Measurements from ENCODE around the gene THTPA.
"Not testable (repeated sequence)": the region's sequence is repeated elsewhere in the genome, so short reads cannot be mapped to it uniquely, and the experiment has no call there.

THTPA gene

DNA sequence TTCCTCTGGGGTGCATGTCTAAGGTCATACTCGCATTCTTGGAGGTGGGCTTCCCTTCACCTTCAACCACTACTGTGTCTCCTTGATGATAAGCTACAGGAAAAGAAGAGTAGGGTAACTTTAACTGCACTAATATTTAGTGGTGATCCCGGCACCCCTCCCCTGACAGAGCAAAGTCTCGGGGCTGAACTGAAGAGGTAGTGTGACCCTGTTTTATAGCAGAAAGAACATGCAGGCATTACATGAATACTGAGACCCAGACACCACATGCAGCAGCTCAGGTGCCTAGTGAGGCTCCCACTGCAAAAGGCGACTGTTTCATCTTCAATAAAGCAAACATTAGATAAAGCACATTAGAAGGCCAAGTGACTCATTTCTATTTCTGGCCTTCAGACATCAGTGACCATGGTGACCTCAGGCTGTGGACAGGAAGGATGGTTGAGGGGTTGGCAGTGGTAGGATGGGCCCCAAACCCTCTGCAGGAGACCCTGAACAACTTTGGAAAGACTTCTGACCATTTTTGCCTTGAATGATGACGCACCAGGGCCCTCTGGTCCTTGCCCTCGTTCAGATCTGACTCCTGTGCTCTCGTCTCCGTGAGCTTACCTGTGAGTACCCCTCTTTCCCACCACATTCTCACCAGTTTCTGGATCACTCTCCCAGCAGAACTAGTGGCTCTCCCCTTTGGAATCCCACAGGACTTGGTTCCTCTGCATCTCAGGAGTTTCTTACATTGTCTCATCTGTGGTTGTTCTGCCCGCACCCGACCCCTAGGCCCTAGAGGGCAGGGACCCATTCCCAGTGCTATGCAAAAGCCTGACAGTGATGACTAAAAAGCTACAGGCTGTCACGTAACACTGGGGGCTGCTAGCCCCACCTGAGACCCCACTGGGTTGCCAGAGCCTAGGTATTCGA lies 46.4 kb downstream of the THTPA start:
- no peak overlapping the region for H3K27ac ChIP-seq (ENCODE audit: low read length)
- no peaks in the 10 kb centered on the region for H3K4me1 ChIP-seq (ENCODE audit: insufficient read depth, low read length)
- no peak overlapping the region for H3K9ac ChIP-seq (ENCODE audit: low read depth, low read length)
- H3K27me3 ChIP-seq (ENCODE audit: insufficient read depth, low read length) = no peaks in the 10 kb centered on the region
- H3K9me3 ChIP-seq (ENCODE audit: insufficient read depth, low read depth, low read length) = no peaks in the 10 kb centered on the region
- no peaks in the 10 kb centered on the region for H3K36me3 ChIP-seq (ENCODE audit: insufficient read depth, low read depth, low read length)
- no peak overlapping the region for H3K4me3 ChIP-seq (ENCODE audit: low read length)

- Histone ChIP-seq H3K4me1 (ENCODE audit: insufficient read depth, low read length) (no peaks in the 10 kb centered on the region), H3K36me3 (ENCODE audit: insufficient read depth, low read depth, low read length) (no peaks in the 10 kb centered on the region)
Measured at GRCh38 chr14:23603103-23603502, 47.0 kb downstream of the THTPA start.

GRCh38 chr14:23604148-23604547 lies 48.1 kb downstream of the THTPA start:
- Histone ChIP-seq H3K4me1 (ENCODE audit: insufficient read depth, low read length) (no peaks in the 10 kb centered on the region), H3K36me3 (ENCODE audit: insufficient read depth, low read depth, low read length) (no peaks in the 10 kb centered on the region), H3K9me3 (ENCODE audit: insufficient read depth, low read depth, low read length) (no peaks in the 10 kb centered on the region), H3K4me3 (ENCODE audit: low read length) (no peak overlapping the region), H3K27me3 (ENCODE audit: insufficient read depth, low read length) (no peaks in the 10 kb centered on the region), H3K9ac (ENCODE audit: low read depth, low read length) (no peak overlapping the region), H3K27ac (ENCODE audit: low read length) (no peak overlapping the region)

More at GRCh38 chr14:23603103-23603502, 47.0 kb downstream of the THTPA start:
- Histone ChIP-seq H3K27me3 (ENCODE audit: insufficient read depth, low read length) (no peaks in the 10 kb centered on the region), H3K4me3 (ENCODE audit: low read length) (no peak overlapping the region), H3K9me3 (ENCODE audit: insufficient read depth, low read depth, low read length) (no peaks in the 10 kb centered on the region), H3K9ac (ENCODE audit: low read depth, low read length) (no peak overlapping the region), H3K27ac (ENCODE audit: low read length) (no peak overlapping the region)

GRCh38 chr14:23604675-23605170 lies 48.7 kb downstream of the THTPA start:
- Histone ChIP-seq H3K27ac (ENCODE audit: low read length) (no peak overlapping the region), H3K9ac (ENCODE audit: low read depth, low read length) (no peak overlapping the region), H3K27me3 (ENCODE audit: insufficient read depth, low read length) (no peaks in the 10 kb centered on the region), H3K4me1 (ENCODE audit: insufficient read depth, low read length) (no peaks in the 10 kb centered on the region), H3K36me3 (ENCODE audit: insufficient read depth, low read depth, low read length) (no peaks in the 10 kb centered on the region), H3K4me3 (ENCODE audit: low read length) (no peak overlapping the region), H3K9me3 (ENCODE audit: insufficient read depth, low read depth, low read length) (no peaks in the 10 kb centered on the region)

DNA sequence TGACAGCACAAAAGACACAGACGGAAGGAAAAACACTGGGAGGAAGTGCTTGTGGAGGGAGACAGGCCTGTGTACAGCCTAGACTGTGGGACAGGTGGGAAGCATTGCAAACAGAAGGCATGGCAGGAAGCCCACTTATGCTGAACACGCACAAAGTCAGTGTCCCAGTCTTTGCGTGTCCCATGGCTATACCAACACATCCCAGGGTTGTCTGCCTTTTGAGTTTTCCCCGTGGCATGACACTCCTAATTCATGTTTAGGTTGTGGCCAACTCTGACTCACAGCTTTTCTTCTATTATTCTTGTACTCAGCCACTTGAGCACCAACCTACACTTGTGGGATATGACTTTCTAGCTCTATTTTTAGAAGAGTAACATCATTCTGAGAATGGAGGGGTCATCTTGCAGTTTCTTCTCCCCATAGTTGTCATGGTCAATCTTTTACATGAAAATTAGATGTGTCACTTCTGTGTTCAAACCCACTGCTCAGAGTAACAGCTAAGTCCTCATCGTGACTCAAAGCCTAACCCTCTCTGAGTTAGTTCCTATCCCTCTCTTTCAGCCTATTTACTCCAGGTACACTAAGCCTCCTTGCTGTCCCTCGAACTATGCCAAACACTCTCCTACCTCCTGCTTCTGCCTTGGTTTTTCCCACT lies 50.0 kb downstream of the THTPA start:
- Histone ChIP-seq H3K27me3 (ENCODE audit: insufficient read depth, low read length) (no peaks in the 10 kb centered on the region), H3K9me3 (ENCODE audit: insufficient read depth, low read depth, low read length) (no peaks in the 10 kb centered on the region), H3K27ac (ENCODE audit: low read length) (no peak overlapping the region), H3K4me3 (ENCODE audit: low read length) (no peak overlapping the region), H3K9ac (ENCODE audit: low read depth, low read length) (no peak overlapping the region), H3K4me1 (ENCODE audit: insufficient read depth, low read length) (no peaks in the 10 kb centered on the region), H3K36me3 (ENCODE audit: insufficient read depth, low read depth, low read length) (no peaks in the 10 kb centered on the region)

DNA sequence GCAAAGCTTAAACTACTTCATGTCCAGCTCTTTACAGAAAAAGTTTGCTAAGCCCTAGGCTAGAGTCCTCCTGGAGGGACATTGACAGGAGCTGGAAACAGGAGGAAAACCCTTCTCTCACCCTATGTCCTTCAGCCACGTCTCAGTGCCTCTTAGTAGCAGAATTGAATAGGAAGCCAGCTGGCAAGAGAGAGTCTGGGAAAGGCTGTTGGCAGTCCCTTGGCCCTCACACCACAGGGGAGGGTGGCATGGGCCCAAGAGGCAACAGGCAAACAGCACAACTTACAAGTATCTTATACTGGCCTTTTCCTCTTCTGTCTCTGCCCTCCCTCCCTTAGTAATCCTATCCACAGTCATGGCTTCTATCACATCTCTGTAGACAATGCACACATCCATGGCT lies 52.4 kb downstream of the THTPA start:
- H3K9me3 ChIP-seq (ENCODE audit: insufficient read depth, low read depth, low read length) = no peaks in the 10 kb centered on the region
- no peaks in the 10 kb centered on the region for H3K27me3 ChIP-seq (ENCODE audit: insufficient read depth, low read length)
- no peak overlapping the region for H3K4me3 ChIP-seq (ENCODE audit: low read length)

GRCh38 chr14:23609001-23609400 lies 52.9 kb downstream of the THTPA start:
- no peaks in the 10 kb centered on the region for H3K4me1 ChIP-seq (ENCODE audit: insufficient read depth, low read length)
- no peak overlapping the region for H3K27ac ChIP-seq (ENCODE audit: low read length)
- H3K4me3 ChIP-seq (ENCODE audit: low read length) = no peak overlapping the region
- H3K9me3 ChIP-seq (ENCODE audit: insufficient read depth, low read depth, low read length) = no peaks in the 10 kb centered on the region
- H3K9ac ChIP-seq (ENCODE audit: low read depth, low read length) = no peak overlapping the region
- no peaks in the 10 kb centered on the region for H3K27me3 ChIP-seq (ENCODE audit: insufficient read depth, low read length)
- H3K36me3 ChIP-seq (ENCODE audit: insufficient read depth, low read depth, low read length) = no peaks in the 10 kb centered on the region

More for the DNA sequence above, 52.4 kb downstream of the THTPA start:
- Histone ChIP-seq H3K4me1 (ENCODE audit: insufficient read depth, low read length) (no peaks in the 10 kb centered on the region), H3K9ac (ENCODE audit: low read depth, low read length) (no peak overlapping the region), H3K36me3 (ENCODE audit: insufficient read depth, low read depth, low read length) (no peaks in the 10 kb centered on the region), H3K27ac (ENCODE audit: low read length) (no peak overlapping the region)

DNA sequence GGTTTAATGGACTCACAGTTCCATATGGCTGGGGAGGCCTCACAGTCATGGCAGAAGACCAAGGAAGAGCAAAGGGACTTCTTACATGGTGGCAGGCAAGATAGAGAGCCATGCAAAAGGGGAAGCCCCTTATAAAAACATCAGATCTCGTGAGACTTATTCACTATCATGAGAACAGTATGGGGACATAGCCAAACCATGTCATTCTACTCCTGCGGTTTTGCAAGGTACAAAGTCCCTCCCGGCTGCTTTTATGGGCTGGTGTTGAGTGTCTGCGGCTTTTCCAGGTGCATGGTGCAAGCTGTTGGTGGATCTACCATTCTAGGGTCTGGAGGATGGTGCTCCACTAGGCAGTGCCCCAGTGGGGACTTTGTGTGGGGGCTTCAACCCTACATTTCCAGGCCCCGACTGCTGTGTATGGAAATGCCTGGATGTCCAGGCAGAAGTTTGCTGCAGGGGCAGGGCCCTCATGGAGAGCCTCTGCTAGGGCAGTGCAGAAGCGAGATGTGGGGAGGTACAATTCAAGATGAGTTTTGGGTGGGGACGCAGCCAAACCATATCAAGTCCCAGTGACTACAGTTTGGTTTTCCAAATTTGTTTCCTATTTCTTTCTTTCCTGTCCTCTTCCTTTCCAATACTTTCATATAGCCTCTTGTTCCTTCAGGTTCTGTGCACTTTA lies 53.5 kb downstream of the THTPA start:
- H3K27ac ChIP-seq (ENCODE audit: low read length); H3K36me3 ChIP-seq (ENCODE audit: insufficient read depth, low read depth, low read length); H3K9ac ChIP-seq (ENCODE audit: low read depth, low read length); H3K4me1 ChIP-seq (ENCODE audit: insufficient read depth, low read length); H3K4me3 ChIP-seq (ENCODE audit: low read length); H3K9me3 ChIP-seq (ENCODE audit: insufficient read depth, low read depth, low read length); H3K27me3 ChIP-seq (ENCODE audit: insufficient read depth, low read length): not testable (repeated sequence)

Measured in iPS-20b (cell line).